Measurements from ENCODE around the gene KCTD4. TPM values are rescaled to one million over a fixed set of nuclear protein-coding genes. Genes with fewer than 3 reads are reported as not detected.

KCTD4 gene
- total and polyA plus RNA-seq, 12 donors = 0.10 TPM; not detected in 11

DNA sequence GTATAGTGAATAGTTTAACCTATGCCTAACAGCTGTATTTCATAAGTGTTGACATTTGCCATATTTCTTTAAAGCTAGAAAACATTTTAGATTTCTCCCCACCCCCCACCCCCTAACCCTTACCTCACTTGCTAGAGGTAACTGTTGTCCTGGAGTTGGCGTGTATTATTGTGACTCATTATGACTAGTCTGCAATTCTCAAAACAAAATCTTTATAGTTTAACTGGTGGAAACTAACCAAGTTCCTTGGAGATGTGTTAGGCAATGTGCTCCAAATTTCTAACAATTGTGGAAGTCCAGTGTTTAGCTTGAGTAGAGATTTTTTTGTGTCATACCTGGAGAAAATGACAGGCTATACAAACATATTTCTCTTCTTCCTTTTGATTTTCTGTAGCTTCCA lies 38.0 kb downstream of the KCTD4 start:
- intact Hi-C loops (cut with DNase I) = no loop called here
- DNase-seq = no peak
- TF ChIP-seq POLR2A (IDR thresholded peaks at IDR 0.05) = no peak
- Histone ChIP-seq H3K36me3 (replicated peaks in 1 of 2) (no peaks in the 10 kb centered on the region), H3K27me3 (no peaks in the 10 kb centered on the region), H3K4me1 (replicated peaks in 1 of 2) (peaks cover 9 to 11% of the 10 kb centered on the region in 2 donors), H3K27ac (peak overlapping the region in 3 of 5 donors; percentile 63 to 69 (median 66)), H3K9me3 (replicated peaks in 1 of 3) (no peaks in the 10 kb centered on the region), H3K4me3 (no peak overlapping the region)
- WGBS, 4 donors = 43 to 59% (median 48%) methylated on average over 1 of the region's 1 CpG

DNA sequence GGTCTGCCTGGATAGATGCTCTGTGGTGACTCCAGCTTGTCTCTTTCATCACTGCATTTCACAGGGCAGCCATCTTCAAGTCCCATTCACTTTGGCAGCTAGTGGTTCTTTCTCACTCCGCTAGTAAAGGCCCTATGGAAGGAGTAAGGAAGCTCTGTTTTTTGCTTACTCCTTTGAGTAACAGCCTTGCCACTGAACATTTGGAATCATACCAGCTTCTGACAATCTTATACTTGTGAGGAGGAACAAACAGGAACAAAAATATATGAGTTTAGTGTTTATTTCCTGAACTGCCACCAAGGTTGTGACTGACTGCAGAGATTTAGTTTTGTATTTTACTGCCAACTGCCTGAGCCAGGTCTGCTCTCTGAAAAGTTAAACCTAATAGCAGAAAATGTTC lies 38.7 kb downstream of the KCTD4 start:
- Histone ChIP-seq H3K4me3 (no peak overlapping the region), H3K9me3 (replicated peaks in 1 of 3) (no peaks in the 10 kb centered on the region), H3K27me3 (no peaks in the 10 kb centered on the region), H3K4me1 (replicated peaks in 1 of 2) (peaks cover 9 to 11% of the 10 kb centered on the region in 2 donors), H3K36me3 (replicated peaks in 1 of 2) (no peaks in the 10 kb centered on the region), H3K27ac (peak overlapping the region in 4 of 5 donors; percentile 16 to 69 (median 64))
- intact Hi-C loops (cut with DNase I) = no loop called here
- TF ChIP-seq POLR2A (IDR thresholded peaks at IDR 0.05) = no peak
- TF ChIP-seq, protein P1, sequence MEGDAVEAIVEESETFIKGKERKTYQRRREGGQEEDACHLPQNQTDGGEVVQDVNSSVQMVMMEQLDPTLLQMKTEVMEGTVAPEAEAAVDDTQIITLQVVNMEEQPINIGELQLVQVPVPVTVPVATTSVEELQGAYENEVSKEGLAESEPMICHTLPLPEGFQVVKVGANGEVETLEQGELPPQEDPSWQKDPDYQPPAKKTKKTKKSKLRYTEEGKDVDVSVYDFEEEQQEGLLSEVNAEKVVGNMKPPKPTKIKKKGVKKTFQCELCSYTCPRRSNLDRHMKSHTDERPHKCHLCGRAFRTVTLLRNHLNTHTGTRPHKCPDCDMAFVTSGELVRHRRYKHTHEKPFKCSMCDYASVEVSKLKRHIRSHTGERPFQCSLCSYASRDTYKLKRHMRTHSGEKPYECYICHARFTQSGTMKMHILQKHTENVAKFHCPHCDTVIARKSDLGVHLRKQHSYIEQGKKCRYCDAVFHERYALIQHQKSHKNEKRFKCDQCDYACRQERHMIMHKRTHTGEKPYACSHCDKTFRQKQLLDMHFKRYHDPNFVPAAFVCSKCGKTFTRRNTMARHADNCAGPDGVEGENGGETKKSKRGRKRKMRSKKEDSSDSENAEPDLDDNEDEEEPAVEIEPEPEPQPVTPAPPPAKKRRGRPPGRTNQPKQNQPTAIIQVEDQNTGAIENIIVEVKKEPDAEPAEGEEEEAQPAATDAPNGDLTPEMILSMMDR (IDR thresholded peaks at IDR 0.05) = peak in 1 of 6 experiments; percentile 15
- DNase-seq = peak in 1 of 7 donors; percentile 24
- WGBS, 4 donors = 53 to 73% (median 68%) methylated on average over 1 of the region's 1 CpG

DNA sequence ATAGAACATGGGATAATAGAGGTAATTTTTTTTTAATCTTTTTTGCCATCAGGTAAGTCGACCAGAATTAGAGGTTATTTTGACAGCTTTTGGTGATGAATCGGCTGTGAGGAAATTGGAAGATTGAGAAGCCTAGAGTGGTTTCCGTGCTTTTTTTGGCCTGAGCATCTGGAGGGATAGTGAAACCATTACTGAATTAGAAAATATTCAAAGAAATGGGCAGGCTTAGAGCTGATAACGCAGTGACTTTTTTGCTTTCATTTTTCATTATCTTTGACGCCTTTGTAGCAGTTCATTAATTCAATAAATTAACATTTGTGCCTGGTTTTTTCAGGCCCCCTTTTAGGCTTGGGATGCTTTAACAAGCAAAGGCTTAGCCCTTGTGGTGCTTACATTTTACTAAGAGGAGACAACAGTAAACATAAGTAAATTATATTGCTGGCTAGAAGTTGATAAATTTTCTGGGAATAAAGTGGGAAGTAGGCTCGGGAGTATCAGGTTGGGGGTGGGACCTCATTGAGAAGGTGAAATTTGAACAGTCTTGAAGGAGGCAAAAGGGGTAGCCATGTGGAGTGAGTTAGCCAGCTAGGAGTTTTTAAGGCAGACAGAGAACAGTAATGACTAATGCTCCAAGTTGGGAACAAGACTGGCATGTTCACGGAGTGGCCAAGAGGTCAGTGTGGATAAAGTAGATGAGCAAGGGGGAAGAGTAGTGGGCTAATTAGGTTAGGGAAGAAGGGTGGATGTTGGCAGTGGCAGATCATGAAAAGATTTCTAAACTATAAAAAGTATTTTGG lies 44.1 kb downstream of the KCTD4 start:
- Histone ChIP-seq H3K4me1 (replicated peaks in 1 of 2) (peaks cover 0 to 13% of the 10 kb centered on the region in 2 donors), H3K4me3 (no peak overlapping the region)
- 78 to 87% (median 85%) methylated on average over 7 of the region's 7 CpGs for WGBS, 4 donors

DNA sequence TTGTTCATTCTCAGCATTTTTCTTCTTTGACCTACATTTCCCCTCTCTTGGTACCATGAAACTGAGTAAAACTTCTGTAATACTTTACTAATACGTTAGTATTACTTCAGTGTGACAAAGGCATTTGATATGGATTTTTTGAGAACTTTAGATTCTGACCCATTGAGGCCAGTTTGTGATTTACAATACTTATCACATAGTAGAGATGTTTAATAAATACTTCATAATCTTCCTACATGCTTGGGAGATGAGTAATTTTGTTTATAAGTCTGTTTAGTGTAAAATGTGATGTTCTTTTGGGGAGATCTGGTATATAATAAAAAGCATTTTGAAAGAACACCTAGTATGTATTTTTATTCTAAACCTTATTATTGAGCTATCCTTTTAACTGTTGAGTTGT lies 50.9 kb downstream of the KCTD4 start:
- no peak overlapping the region for H3K27ac ChIP-seq
- TF ChIP-seq POLR2A (IDR thresholded peaks at IDR 0.05) = no peak
- TF ChIP-seq, protein P1 (IDR thresholded peaks at IDR 0.05) = no peak
- H3K9me3 ChIP-seq (replicated peaks in 1 of 3) = no peaks in the 10 kb centered on the region
- H3K4me1 ChIP-seq (replicated peaks in 1 of 2) = no peaks in the 10 kb centered on the region
- DNase-seq = no peak
- no peak overlapping the region for H3K4me3 ChIP-seq
- H3K36me3 ChIP-seq (replicated peaks in 1 of 2) = peaks cover 0 to 5% of the 10 kb centered on the region in 2 donors
- 74 to 88% (median 83%) methylated on average over 1 of the region's 1 CpG for WGBS, 4 donors
- intact Hi-C loops (cut with DNase I) = no loop called here
- H3K27me3 ChIP-seq = no peaks in the 10 kb centered on the region

More for the DNA sequence above, 44.1 kb downstream of the KCTD4 start:
- H3K9me3 ChIP-seq (replicated peaks in 1 of 3) = no peaks in the 10 kb centered on the region
- no peak overlapping the region for H3K27ac ChIP-seq
- TF ChIP-seq POLR2A (IDR thresholded peaks at IDR 0.05) = no peak
- TF ChIP-seq, protein P1 (IDR thresholded peaks at IDR 0.05) = no peak
- intact Hi-C loops (cut with DNase I) = no loop called here
- DNase-seq = no peak
- no peaks in the 10 kb centered on the region for H3K27me3 ChIP-seq
- peaks cover 0 to 5% of the 10 kb centered on the region in 2 donors for H3K36me3 ChIP-seq (replicated peaks in 1 of 2)
